ENCODE measurements around the gene PAK3.

The PAK3 gene

DNA sequence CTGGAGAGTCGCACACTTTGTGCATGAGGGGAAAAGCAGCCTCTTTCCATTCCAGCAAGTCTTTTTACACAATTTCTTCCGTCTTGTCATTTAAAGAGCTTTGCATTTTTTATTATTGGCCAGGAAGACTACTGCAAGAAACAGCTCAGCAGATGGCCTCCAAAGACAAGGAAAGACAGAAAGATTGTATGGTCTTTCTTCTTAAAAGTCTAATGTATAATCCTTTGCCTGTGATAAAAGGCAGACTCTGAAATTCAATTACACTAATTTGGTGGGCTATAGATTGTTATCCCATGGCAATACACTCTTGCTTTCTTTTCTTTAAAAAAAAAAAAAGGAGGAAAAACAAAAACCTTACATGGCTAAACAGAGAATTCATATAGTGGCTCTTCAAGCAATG lies 168.4 kb downstream of the PAK3 start:
- DNase-seq: no peak

DNA sequence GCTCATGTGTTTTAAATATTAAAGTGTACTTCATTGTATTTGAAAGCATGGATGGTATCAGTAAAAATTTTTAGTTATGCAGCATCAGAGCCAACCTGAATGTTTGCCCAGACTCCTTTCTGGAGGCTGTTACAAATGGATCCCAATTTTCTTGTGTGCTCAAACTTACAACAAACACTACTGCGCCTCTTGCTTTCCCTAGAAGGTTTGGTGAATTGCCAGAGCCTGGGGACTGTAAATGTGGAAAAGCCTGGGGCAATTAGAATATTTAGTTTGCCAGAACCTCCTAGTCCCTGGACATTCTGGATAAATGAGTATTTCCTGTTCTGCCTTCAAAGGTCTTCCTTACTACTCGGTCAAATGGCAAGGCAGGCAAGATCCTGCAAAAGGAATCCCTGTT lies 169.5 kb downstream of the PAK3 start:
- no peak for DNase-seq

DNA sequence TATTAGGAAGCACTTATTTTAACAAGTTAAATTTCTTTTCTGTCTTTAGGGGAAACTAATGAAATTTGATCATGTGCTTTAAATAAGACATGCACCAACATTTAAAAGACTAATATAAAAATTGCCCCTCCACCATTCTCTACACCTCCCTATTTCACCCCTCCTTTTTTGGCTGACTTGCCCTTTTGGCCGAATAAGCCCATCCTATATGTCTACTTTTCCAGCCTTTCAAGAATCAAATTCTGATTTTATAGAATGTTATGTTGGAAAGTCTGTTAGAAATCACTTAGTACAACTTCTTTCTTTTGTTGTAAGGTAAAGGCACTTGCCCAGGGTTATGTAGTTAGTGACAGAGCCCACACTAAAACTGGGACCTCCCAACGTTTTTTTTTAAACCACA lies 172.5 kb downstream of the PAK3 start:
- no peak for DNase-seq

DNA sequence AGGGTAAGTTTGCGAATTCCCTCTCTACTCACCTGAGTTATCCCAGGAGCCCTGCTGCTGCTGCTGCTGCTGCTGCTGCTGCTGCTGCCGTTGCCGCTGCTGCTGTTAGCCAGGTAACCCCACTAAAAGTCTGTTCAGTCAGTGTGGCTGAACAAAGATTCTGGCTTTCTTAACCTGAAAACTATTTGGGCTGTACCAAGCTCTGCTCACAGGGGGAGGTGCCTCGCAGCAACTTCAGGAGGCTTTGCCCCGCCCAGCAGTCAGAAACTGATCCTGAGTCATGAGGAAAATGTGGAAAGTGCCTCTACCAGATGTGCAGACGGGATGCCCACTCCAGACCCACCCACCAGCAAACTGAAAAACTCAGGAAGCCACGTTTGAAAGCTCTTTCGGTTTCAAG lies 174.3 kb downstream of the PAK3 start, which contains the start of gene CAPN6:
Gene CAPN6, minus strand, starts transcription at position 145 of the 400 bp plus-strand sequence. CDS start 6,547 bp downstream, outside the sequence.
- no peak for DNase-seq
